Subcutaneous adipose tissue (tissue), 4 donors: ENCODE measurements around the gene BRAP. TPM values are rescaled to one million over a fixed set of nuclear protein-coding genes. Genes with fewer than 3 reads are reported as not detected.

Experiments
- CTCF ChIP-seq: fragments of 450-650 bp; IDR thresholded peaks from one replicate; pipeline ENCODE4 v1.5.1; 2016; ENCODE audit warnings: low read depth, mild to moderate bottlenecking, control low read depth, antibody characterized with exemption, moderate library complexity
- total RNA-seq, 4 donors: library from RNA; depleted of rRNA; stranded (reverse); fragments of >200 nt; gene quantifications; one replicate each; pipeline ENCODE4 v1.1.0, GENCODE V29; 2016

Gene BRAP
- total RNA-seq, 4 donors from 2014 or later = 12.1 to 20.4 (median 17.0) TPM

- TF ChIP-seq CTCF = no peak
Observed at GRCh38 chr12:111664499-111664898, 21.3 kb downstream of the BRAP start.

GRCh38 chr12:111656016-111656415, 29.7 kb downstream of the BRAP start:
- no peak for TF ChIP-seq CTCF

GRCh38 chr12:111655356-111655755, 30.4 kb downstream of the BRAP start:
- TF ChIP-seq CTCF = no peak

- no peak for TF ChIP-seq CTCF
Observed at GRCh38 chr12:111653596-111653995, 32.2 kb downstream of the BRAP start.

GRCh38 chr12:111650912-111651311, 34.8 kb downstream of the BRAP start:
- no peak for TF ChIP-seq CTCF

- TF ChIP-seq CTCF = no peak
Observed at GRCh38 chr12:111645433-111645832, 40.3 kb downstream of the BRAP start.

- no peak for TF ChIP-seq CTCF
Observed at GRCh38 chr12:111643427-111643826, 42.3 kb downstream of the BRAP start.
